Natural killer cell (primary cell): ENCODE results near the gene MR1. TPM values are rescaled to one million over a fixed set of nuclear protein-coding genes. Genes with fewer than 3 reads are reported as not detected.

Experiments used
- ATAC-seq, 3 donors: fragments of 150-1000 bp in 2 of 3; fragments of 200-7000 bp in 1 of 3; cut with Tn5 transposase; 1 replicate in 1 of 3; 2 replicates in 2 of 3; pipeline ENCODE4 v1.10.0; 2021; ENCODE audit warnings: mild to moderate bottlenecking in 2 of 3, moderate library complexity in 2 of 3
- DNase-seq, 2 donors: peaks; one replicate each; pipeline versions ENCODE4 v3.0.0 to v3.0.0-alpha.2; 2013 to 2021; ENCODE audit warnings: mixed read lengths in 1 of 2
- H3K27ac ChIP-seq: one replicate; pipeline ENCODE4 v1.5.1; 2013; ENCODE audit warnings: mild to moderate bottlenecking, low read length
- H3K27me3 ChIP-seq: one replicate; pipeline ENCODE4 v1.6.1; 2013; ENCODE audit warnings: low read length; ENCODE audit not compliant: control insufficient read depth, insufficient read depth
- H3K36me3 ChIP-seq: one replicate; pipeline ENCODE4 v1.6.1; 2013; ENCODE audit warnings: low read length; ENCODE audit not compliant: control insufficient read depth, insufficient read depth
- H3K4me1 ChIP-seq: one replicate; pipeline ENCODE4 v1.6.1; 2013; ENCODE audit warnings: low read length; ENCODE audit not compliant: control insufficient read depth, insufficient read depth
- H3K4me3 ChIP-seq: one replicate; pipeline ENCODE4 v1.5.1; 2013; ENCODE audit warnings: low read length
- H3K9me3 ChIP-seq: one replicate; pipeline ENCODE4 v1.6.1; 2013; ENCODE audit warnings: low read length; ENCODE audit not compliant: control insufficient read depth, insufficient read depth
- H3K27ac Mint-ChIP-seq, 2 donors: one replicate each; pipeline ENCODE4 v1.8.0; 2022; ENCODE audit warnings: mild to moderate bottlenecking in 2 of 2, mixed read lengths in 2 of 2, moderate library complexity in 1 of 2
- H3K27me3 Mint-ChIP-seq, 2 donors: one replicate each; pipeline ENCODE4 v1.8.0; 2022; ENCODE audit warnings: low read depth in 2 of 2, mixed read lengths in 2 of 2
- H3K36me3 Mint-ChIP-seq: one replicate; pipeline ENCODE4 v1.8.0; 2022; ENCODE audit warnings: mixed read lengths
- H3K4me1 Mint-ChIP-seq, 2 donors: one replicate each; pipeline ENCODE4 v1.8.0; 2022; ENCODE audit warnings: mixed read lengths in 2 of 2
- H3K4me3 Mint-ChIP-seq: one replicate; pipeline ENCODE4 v1.8.0; 2022; ENCODE audit warnings: mild to moderate bottlenecking, moderate library complexity, mixed read lengths
- H3K9me3 Mint-ChIP-seq, 2 donors: one replicate each; pipeline ENCODE4 v1.8.0; 2022; ENCODE audit warnings: mixed read lengths in 2 of 2
- WGBS: methylation state at CpG from one replicate; pipeline ENCODE4 v1.1.7; 2013; ENCODE audit warnings: missing lambda C conversion rate; ENCODE audit not compliant: insufficient coverage; 5-methylcytosine and 5-hydroxymethylcytosine counted together
- intact Hi-C: fragments of 100-400 bp; cut with micrococcal nuclease; formaldehyde crosslinking; loops from one replicate; pipeline ENCODE4 v1.14.2; 2022
- total RNA-seq, 4 donors: library from RNA; stranded (reverse); fragments of 120-200 nt in 1 of 4; gene quantifications; one replicate each; pipeline versions ENCODE4 v1.2.3 to v1.2.4, GENCODE V29; 2013 to 2022
- TF ChIP-seq, protein P1 (sequence below): fragments of 200-600 bp; IDR thresholded peaks from one replicate; pipeline ENCODE4 v1.8.0; 2022; ENCODE audit warnings: antibody characterized with exemption

The MR1 gene
- total RNA-seq, 3 donors from 2014 or later (not counting 1 experiment from before 2014, with no cell fraction given), result 27.8 to 35.3 (median 34.6) TPM

DNA sequence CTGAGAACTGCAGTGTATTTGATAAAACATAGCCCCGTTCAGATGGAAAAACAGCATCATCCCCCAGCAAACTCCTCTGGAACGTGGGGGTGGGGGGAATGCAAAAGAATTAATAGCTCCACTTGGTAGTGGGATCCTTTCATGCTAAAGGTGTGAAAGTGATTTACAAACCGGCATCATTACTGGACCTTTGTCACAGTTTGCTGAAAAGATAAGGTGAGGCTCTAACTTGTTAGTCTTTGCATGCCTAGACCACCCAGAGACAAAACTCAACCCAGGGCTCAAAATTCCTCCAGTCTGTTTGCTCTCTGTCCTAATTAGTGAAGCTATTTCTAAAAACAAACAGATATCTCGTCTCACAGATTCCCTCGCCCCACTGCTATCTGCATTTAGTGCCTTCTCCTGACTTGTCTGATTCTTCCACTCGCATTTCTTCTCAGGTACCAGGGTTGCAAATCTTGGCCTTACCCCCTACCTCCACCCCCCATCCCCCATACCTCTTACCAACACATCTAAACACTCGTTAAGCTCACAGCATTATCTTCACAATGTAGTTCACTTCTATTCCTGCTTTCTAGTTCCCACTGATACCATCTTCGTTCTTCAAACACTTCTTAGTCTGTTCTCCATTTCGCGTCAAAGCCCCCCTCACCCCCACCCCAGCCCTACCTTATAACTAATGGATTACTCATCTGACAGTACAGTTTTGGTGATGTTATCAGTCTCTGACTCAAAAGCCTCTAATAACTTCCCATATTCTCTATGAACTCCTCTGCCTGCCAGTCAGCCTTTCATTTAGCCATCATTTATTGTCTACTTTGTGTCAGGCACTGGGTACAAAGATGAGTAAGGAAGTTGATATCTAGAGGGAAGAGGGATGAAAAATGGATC is 66.5 kb downstream of the MR1 start:
- Mint-ChIP-seq H3K4me3 (no peak overlapping the region), H3K36me3 (no peaks in the 10 kb centered on the region), H3K27ac (no peak overlapping the region), H3K9me3 (no peaks in the 10 kb centered on the region), H3K27me3 (peaks cover 0 to 14% of the 10 kb centered on the region in 2 donors), H3K4me1 (peaks cover 35 to 41% of the 10 kb centered on the region in 2 donors)
- 69% methylated on average over 10 of the region's 10 CpGs for WGBS
- Histone ChIP-seq H3K27ac (no peak overlapping the region), H3K4me3 (no peak overlapping the region), H3K9me3 (no peaks in the 10 kb centered on the region), H3K36me3 (no peaks in the 10 kb centered on the region), H3K27me3 (no peaks in the 10 kb centered on the region), H3K4me1 (peaks cover 21% of the 10 kb centered on the region)
- DNase-seq (no peak), ATAC-seq (no peak)
- intact Hi-C loops, result no loop called here
- TF ChIP-seq, protein P1, sequence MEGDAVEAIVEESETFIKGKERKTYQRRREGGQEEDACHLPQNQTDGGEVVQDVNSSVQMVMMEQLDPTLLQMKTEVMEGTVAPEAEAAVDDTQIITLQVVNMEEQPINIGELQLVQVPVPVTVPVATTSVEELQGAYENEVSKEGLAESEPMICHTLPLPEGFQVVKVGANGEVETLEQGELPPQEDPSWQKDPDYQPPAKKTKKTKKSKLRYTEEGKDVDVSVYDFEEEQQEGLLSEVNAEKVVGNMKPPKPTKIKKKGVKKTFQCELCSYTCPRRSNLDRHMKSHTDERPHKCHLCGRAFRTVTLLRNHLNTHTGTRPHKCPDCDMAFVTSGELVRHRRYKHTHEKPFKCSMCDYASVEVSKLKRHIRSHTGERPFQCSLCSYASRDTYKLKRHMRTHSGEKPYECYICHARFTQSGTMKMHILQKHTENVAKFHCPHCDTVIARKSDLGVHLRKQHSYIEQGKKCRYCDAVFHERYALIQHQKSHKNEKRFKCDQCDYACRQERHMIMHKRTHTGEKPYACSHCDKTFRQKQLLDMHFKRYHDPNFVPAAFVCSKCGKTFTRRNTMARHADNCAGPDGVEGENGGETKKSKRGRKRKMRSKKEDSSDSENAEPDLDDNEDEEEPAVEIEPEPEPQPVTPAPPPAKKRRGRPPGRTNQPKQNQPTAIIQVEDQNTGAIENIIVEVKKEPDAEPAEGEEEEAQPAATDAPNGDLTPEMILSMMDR, result no peak

- H3K4me3 ChIP-seq, result no peak overlapping the region
- ATAC-seq (no peak), DNase-seq (no peak)
- no peaks in the 10 kb centered on the region for H3K9me3 ChIP-seq
- Mint-ChIP-seq H3K4me1 (peaks cover 40 to 44% of the 10 kb centered on the region in 2 donors), H3K9me3 (no peaks in the 10 kb centered on the region), H3K4me3 (no peak overlapping the region), H3K27me3 (peaks cover 0 to 16% of the 10 kb centered on the region in 2 donors), H3K36me3 (no peaks in the 10 kb centered on the region), H3K27ac (no peak overlapping the region)
- no peaks in the 10 kb centered on the region for H3K36me3 ChIP-seq
- TF ChIP-seq, protein P1, result no peak
- WGBS, result 97% methylated on average over 4 of the region's 4 CpGs
- no peaks in the 10 kb centered on the region for H3K27me3 ChIP-seq
- H3K27ac ChIP-seq, result no peak overlapping the region
- intact Hi-C loops, result no loop called here
- H3K4me1 ChIP-seq, result peaks cover 24% of the 10 kb centered on the region
Observed at GRCh38 chr1:181100934-181101333, 67.2 kb downstream of the MR1 start.

GRCh38 chr1:181101581-181102226 is 67.9 kb downstream of the MR1 start:
- Mint-ChIP-seq H3K9me3 (no peaks in the 10 kb centered on the region), H3K36me3 (no peaks in the 10 kb centered on the region), H3K27me3 (peaks cover 0 to 18% of the 10 kb centered on the region in 2 donors), H3K4me3 (no peak overlapping the region), H3K27ac (no peak overlapping the region), H3K4me1 (peaks cover 44 to 48% of the 10 kb centered on the region in 2 donors)
- Histone ChIP-seq H3K27me3 (no peaks in the 10 kb centered on the region), H3K4me1 (peaks cover 32% of the 10 kb centered on the region), H3K27ac (no peak overlapping the region), H3K36me3 (no peaks in the 10 kb centered on the region), H3K9me3 (no peaks in the 10 kb centered on the region), H3K4me3 (no peak overlapping the region)
- DNase-seq (no peak), ATAC-seq (no peak)
- TF ChIP-seq, protein P1, result no peak
- WGBS, result 91% methylated on average over 7 of the region's 9 CpGs
- intact Hi-C loops, result no loop called here
